AG04449 (cell line): ENCODE results near the gene DISP3.
"Not testable (repeated sequence)": the region's sequence is repeated elsewhere in the genome, so short reads cannot be mapped to it uniquely, and the experiment has no call there.

ENCODE experiments used
- CTCF ChIA-PET: fragments of 350-600 bp; formaldehyde crosslinking; extraction: SDS; loops from one replicate; lab custom pipeline; 2021; ENCODE audit warnings: antibody characterized with exemption; lab: Yijun Ruan, JAX
- POLR2A ChIA-PET: fragments of 400-600, 350-600 bp; formaldehyde crosslinking; extraction: SDS; loops from one replicate; lab custom pipeline; 2020; ENCODE audit warnings: antibody characterized with exemption, inconsistent platforms; lab: Yijun Ruan, JAX
- DNase-seq: peaks from one replicate; pipeline ENCODE4 v3.0.0-alpha.2; 2010; ENCODE audit warnings: low read depth, low spot score
- H3K4me3 ChIP-seq: 2 replicates; pipeline ENCODE4 v1.5.1; 2011; ENCODE audit warnings: low read depth, mild to moderate bottlenecking, control low read depth, low read length
- TF ChIP-seq, protein P1 (sequence below): IDR thresholded peaks from one replicate; pipeline ENCODE4 v1.5.1; 2011; ENCODE audit warnings: mild to moderate bottlenecking, moderate library complexity, low read length, control low read depth, inconsistent platforms; ENCODE audit not compliant: insufficient read depth; ENCODE audit errors: missing control alignments

Gene DISP3

DNA sequence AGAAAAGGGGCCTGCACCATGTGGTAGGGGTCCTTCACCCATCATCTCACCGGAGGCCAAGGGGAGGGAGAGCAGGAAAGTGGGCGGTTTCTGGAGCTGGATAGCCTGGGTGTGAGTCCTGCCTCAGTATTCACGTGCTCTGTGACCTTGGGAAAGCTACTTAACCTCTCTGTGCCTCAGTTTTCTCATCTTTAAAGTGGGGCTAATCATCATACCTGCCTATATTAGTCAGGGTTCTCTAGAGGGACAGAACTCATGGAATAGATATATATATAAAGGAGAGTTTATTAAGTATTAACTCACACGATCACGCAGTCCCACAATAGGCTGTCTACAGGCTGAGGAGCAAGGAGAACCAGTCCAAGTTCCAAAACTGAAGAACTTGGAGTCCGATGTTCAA is 96.6 kb downstream of the DISP3 start:
- no peak for DNase-seq
- CTCF ChIA-PET: no interaction called here
- H3K4me3 ChIP-seq: no peak overlapping the region
- POLR2A ChIA-PET: no interaction called here
- TF ChIP-seq, protein P1, sequence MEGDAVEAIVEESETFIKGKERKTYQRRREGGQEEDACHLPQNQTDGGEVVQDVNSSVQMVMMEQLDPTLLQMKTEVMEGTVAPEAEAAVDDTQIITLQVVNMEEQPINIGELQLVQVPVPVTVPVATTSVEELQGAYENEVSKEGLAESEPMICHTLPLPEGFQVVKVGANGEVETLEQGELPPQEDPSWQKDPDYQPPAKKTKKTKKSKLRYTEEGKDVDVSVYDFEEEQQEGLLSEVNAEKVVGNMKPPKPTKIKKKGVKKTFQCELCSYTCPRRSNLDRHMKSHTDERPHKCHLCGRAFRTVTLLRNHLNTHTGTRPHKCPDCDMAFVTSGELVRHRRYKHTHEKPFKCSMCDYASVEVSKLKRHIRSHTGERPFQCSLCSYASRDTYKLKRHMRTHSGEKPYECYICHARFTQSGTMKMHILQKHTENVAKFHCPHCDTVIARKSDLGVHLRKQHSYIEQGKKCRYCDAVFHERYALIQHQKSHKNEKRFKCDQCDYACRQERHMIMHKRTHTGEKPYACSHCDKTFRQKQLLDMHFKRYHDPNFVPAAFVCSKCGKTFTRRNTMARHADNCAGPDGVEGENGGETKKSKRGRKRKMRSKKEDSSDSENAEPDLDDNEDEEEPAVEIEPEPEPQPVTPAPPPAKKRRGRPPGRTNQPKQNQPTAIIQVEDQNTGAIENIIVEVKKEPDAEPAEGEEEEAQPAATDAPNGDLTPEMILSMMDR: no peak

DNA sequence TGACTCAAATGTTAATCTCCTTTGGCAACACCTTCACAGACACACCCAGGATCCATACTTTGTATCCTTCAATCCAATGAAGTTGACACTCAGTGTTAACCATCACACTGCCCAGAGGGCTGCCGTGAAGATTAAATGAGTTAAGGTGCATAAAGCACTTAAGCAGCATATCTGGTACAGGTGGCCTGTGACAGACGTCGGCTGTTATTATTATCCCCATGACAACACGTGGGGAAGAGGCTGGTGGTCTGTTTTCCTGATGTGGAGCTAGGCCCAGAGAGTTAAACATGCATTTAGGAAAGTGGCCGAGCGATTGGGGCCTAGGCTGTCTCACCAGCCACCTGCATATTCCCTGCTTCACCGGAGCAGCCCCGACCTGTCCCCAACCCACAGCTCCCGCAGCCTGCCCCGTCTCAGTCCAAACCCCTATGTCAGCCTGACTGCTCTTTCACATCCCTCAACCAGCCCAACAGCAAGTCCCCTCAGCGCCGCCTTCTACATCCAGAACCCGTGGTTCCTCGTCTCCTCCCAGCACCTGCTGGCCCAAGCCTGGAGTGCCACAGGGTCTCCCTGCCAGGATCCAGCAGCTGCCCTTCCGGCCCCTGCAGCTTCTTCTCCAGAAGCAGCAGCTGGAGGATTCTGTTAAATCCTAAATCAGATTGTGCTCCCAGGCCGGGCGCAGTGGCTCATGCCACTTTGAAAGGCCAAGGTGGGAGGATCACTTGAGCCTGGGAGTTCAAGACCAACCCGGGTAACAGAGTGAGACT is 97.3 kb downstream of the DISP3 start:
- ChIA-PET CTCF (no interaction called here), POLR2A (no interaction called here)
- TF ChIP-seq, protein P1: no peak
- H3K4me3 ChIP-seq: no peak overlapping the region
- no peak for DNase-seq

DNA sequence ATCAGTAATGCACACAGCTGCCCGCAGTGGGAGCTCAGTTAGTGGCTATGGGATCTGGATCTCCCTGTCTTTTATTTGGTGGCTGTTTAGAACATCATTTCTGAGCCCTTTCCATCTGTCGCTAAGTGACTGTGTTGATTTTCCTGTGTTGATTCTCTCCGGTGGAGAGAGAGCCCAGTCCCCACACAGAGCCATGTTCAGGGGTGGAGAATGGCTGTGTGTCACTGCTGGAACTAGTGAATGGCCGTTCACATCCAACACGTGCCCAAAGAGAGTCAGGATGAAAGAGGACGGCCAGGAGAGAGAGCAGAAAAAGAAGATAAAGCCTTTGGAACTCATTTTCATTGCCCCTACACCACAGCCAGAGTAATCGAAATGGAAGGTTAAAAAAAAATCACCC is 99.0 kb downstream of the DISP3 start:
- TF ChIP-seq, protein P1: no peak
- ChIA-PET POLR2A (no interaction called here), CTCF (no interaction called here)
- no peak overlapping the region for H3K4me3 ChIP-seq
- DNase-seq: no peak

DNA sequence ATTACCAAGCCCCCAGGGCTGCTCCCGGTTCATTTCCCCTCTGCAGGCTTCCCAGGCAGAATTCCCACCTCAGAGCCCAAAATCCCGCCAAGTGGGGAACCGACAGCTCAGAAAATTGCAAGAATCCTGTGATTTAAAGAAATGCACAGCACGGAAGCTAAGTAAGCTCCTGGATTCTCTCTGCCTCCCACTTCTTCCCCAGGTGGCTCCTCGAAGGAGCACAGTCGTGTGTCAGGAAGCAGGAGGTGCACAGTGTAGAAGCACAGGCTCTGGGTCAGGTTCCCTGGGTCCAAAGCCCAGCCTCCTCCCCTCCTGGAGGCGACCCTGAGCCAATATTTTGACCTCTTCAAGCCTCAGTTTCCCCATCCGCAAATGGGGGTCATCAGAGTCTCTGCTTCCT is 100.6 kb downstream of the DISP3 start:
- TF ChIP-seq, protein P1: no peak
- POLR2A ChIA-PET: no interaction called here
- CTCF ChIA-PET: no interaction called here
- no peak overlapping the region for H3K4me3 ChIP-seq
- no peak for DNase-seq

- H3K4me3 ChIP-seq, DNase-seq, POLR2A ChIA-PET, CTCF ChIA-PET: not testable (repeated sequence)
These were observed 101.1 kb downstream of the DISP3 start for GRCh38 chr1:11580049-11580448.

GRCh38 chr1:11581445-11581991 is 102.6 kb downstream of the DISP3 start:
- DNase-seq: no peak
- ChIA-PET POLR2A (no interaction called here), CTCF (no interaction called here)
- no peak overlapping the region for H3K4me3 ChIP-seq
- TF ChIP-seq, protein P1: no peak

- H3K4me3 ChIP-seq: no peak overlapping the region
- POLR2A ChIA-PET: no interaction called here
- no peak for DNase-seq
- TF ChIP-seq, protein P1: no peak
- CTCF ChIA-PET: no interaction called here
These were observed 106.4 kb downstream of the DISP3 start for GRCh38 chr1:11585389-11585788.
